GM21737 (cell line): ENCODE measurements around the gene TFCP2.

Experiments
- ATAC-seq: cut with Tn5 transposase; IDR thresholded peaks from one replicate; pipeline ENCODE4 v1.9.1; 2021; ENCODE audit warnings: mild to moderate bottlenecking, moderate library complexity; ENCODE audit not compliant: unreplicated experiment

TFCP2 gene

DNA sequence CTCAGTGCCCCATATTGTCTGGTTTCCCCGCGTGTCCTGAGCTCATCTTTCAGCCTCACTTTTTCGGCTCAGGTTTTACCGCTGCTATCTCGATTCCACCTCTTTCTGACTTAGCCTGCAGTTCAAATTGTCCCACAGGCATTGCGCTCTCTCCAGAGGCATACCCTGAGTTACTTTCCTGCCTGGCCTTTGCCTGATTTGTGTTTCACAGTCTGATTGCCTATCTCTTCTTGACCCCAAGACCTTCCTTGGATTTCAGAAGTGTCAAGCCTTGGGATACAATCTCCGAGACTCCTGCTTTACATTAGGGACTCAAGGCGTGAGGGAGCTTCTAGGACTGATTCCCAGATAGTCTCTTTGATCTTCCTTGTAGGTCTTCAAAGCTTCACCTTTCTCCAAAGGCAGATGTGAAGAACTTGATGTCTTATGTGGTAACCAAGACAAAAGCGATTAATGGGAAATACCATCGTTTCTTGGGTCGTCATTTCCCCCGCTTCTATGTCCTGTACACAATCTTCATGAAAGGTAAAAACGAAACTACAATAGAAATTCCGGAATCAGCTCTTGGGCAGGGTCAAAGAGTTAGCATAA is 124.2 kb downstream of the TFCP2 start:
- ATAC-seq, result no peak

DNA sequence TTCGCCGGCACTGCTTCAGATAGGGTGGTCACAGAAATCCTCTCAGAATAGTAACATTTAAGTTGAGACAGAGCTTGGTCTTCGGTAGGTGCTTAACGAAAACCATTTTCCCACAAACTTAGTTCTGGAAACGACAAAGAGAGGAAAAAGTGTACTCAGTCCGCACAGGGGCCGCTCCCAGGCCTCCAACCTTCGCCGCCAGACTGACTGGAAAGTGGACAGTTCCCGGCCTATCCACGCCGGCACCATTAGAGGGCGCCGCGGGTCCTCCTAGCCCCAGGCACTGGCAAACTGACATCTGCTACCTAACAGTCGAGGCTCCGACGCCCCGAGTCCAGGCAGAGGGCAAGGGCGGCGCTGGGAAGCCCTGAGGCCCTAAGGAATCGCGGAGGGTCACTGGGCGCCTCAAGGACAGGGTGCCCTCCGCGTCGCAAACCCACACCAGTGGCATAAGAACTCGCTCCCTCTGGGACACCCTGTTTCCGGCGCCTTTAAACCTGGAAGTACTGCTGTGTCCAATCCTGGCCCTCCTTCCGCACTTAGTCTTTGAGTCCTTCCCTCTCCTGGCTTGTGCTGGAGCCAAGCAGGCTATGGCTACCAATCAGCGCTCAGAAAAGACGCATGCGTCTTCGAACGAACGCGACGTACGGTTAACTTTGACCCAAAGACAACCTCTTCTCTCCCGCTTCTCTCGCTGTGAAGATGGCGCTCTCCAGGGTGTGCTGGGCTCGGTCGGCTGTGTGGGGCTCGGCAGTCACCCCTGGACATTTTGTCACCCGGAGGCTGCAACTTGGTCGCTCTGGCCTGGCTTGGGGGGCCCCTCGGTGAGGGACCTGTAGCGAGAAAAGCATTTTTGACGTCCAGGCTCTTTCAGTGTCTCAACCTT is 125.0 kb downstream of the TFCP2 start, which contains the start of gene LETMD1:
LETMD1 (plus strand) TSS at position 673 of the 886 bp plus-strand sequence; CDS start at position 703, 30 bp downstream.
- peak; percentile 96 for ATAC-seq
